A549 (cell line): ENCODE data around the gene PAM. TPM values are rescaled to one million over a fixed set of nuclear protein-coding genes. Genes with fewer than 3 reads are reported as not detected.

Experiments
- ATAC-seq, 2 experiments: fragments of 200-7000 bp in 1 of 2; fragments of >200 bp in 1 of 2; cut with Nextera tagmentation in 1 of 2; cut with Tn5 transposase in 1 of 2; 3 replicates each; pipeline versions ENCODE4 v1.8.0 to v1.9.1; 2018 to 2020; ENCODE audit warnings: mild to moderate bottlenecking in 1 of 2, moderate library complexity in 1 of 2
- CTCF ChIA-PET: fragments of 300-600 bp; sonication (Branson Sonifier 250); formaldehyde crosslinking; extraction: SDS; loops from one replicate; lab custom pipeline; 2021; ENCODE audit warnings: antibody characterized with exemption, inconsistent platforms; lab: Yijun Ruan, JAX
- POLR2A ChIA-PET: fragments of 350-600 bp; formaldehyde crosslinking; extraction: SDS; loops from one replicate; lab custom pipeline; 2021; ENCODE audit warnings: antibody characterized with exemption, inconsistent platforms; lab: Yijun Ruan, JAX
- DNase-seq, 2 experiments: peaks; one replicate each; pipeline versions ENCODE4 v3.0.0 to v3.0.0-alpha.2; 2011 to 2016; ENCODE audit warnings: low read depth in 1 of 2, low spot score in 1 of 2
- FAIRE-seq: peaks from 2 replicates; lab custom pipeline; 2011; peaks lifted over from hg19 to GRCh38; lab: Jason Lieb, UNC
- H3K27ac ChIP-seq, 2 experiments: fragments of >200 bp; sonication (Bioruptor Twin); formaldehyde crosslinking; 3 replicates each; pipeline ENCODE4 v1.5.1; 2016 to 2017
- H3K4me1 ChIP-seq: fragments of >200 bp; sonication (Bioruptor Twin); formaldehyde crosslinking; 3 replicates; pipeline ENCODE4 v1.6.1; 2016
- H3K4me2 ChIP-seq: fragments of >200 bp; sonication (Bioruptor Twin); formaldehyde crosslinking; 3 replicates; pipeline ENCODE4 v1.6.1; 2016
- H3K4me3 ChIP-seq: fragments of >200 bp; sonication (Bioruptor Twin); formaldehyde crosslinking; 3 replicates; pipeline ENCODE4 v1.5.1; 2016
- H3K9me3 ChIP-seq: fragments of >200 bp; sonication (Bioruptor Twin); formaldehyde crosslinking; 3 replicates; pipeline ENCODE4 v1.6.1; 2016
- CBX2 ChIP-seq: fragments of 200-600 bp; sonication (generic); IDR thresholded peaks from 2 replicates; pipeline ENCODE4 v1.6.1; 2016; ENCODE audit warnings: low read depth, mild to moderate bottlenecking, borderline replicate concordance
- CTCF ChIP-seq: fragments of >200 bp; sonication (Bioruptor Twin); formaldehyde crosslinking; IDR thresholded peaks from 3 replicates; pipeline ENCODE4 v1.5.1; 2016
- EHF ChIP-seq: fragments of 250-450 bp; sonication (Bioruptor Pico); IDR thresholded peaks from 2 replicates; pipeline ENCODE4 v1.5.0; 2020; ENCODE audit warnings: mild to moderate bottlenecking
- EP300 ChIP-seq, 2 experiments: fragments of >200 bp; sonication (Bioruptor Twin); formaldehyde crosslinking; IDR thresholded peaks; 2 replicates in 1 of 2; 3 replicates in 1 of 2; pipeline ENCODE4 v1.6.1; 2016 to 2017
- FOSL2 ChIP-seq, 2 experiments: fragments of 450-650 bp in 1 of 2; fragments of >200 bp in 1 of 2; sonication (Bioruptor Twin) in 1 of 2; formaldehyde crosslinking; IDR thresholded peaks; 2 replicates each; pipeline versions ENCODE4 v1.5.0 to v1.6.1; 2016 to 2020; ENCODE audit warnings: mild to moderate bottlenecking in 1 of 2, moderate library complexity in 1 of 2
- HDAC2 ChIP-seq: fragments of 200-600 bp; sonication (generic); IDR thresholded peaks from 2 replicates; pipeline ENCODE4 v1.6.1; 2016
- HMGXB4 ChIP-seq: fragments of 250-450 bp; sonication (Bioruptor Pico); IDR thresholded peaks from 2 replicates; pipeline ENCODE4 v1.5.0; 2021; ENCODE audit warnings: mild to moderate bottlenecking, moderate library complexity, borderline replicate concordance
- HOXA7 ChIP-seq: fragments of 250-450 bp; sonication (Bioruptor Pico); IDR thresholded peaks from 2 replicates; pipeline ENCODE4 v1.5.0; 2020; ENCODE audit warnings: mild to moderate bottlenecking, moderate library complexity
- JUNB ChIP-seq: fragments of >200 bp; sonication (Bioruptor Twin); formaldehyde crosslinking; IDR thresholded peaks from 2 replicates; pipeline ENCODE4 v1.6.1; 2016
- NR3C1 ChIP-seq: fragments of >200 bp; sonication (Bioruptor Twin); formaldehyde crosslinking; IDR thresholded peaks from 3 replicates; pipeline ENCODE4 v1.6.1; 2017
- PHF8 ChIP-seq: fragments of 200-600 bp; sonication (generic); IDR thresholded peaks from 2 replicates; pipeline ENCODE4 v1.6.1; 2016; ENCODE audit warnings: low read depth, mild to moderate bottlenecking, antibody characterized with exemption, moderate library complexity, borderline replicate concordance
- POLR2AphosphoS2 ChIP-seq: conservative IDR thresholded peaks from 2 replicates; pipeline ENCODE4 v1.6.1; 2012; ENCODE audit warnings: low read length, improper control_type of control experiment, inconsistent platforms
- RCOR1 ChIP-seq: fragments of 150-350 bp; IDR thresholded peaks from 2 replicates; pipeline ENCODE4 v1.6.1; 2014; ENCODE audit warnings: antibody characterized with exemption, low read length, low read depth
- RNF2 ChIP-seq: fragments of 200-600 bp; sonication (generic); IDR thresholded peaks from 2 replicates; pipeline ENCODE4 v1.6.1; 2016; ENCODE audit warnings: low read depth, mild to moderate bottlenecking, antibody characterized with exemption, moderate library complexity, borderline replicate concordance
- ZFP36 ChIP-seq: fragments of 450-650 bp; IDR thresholded peaks from 2 replicates; pipeline ENCODE4 v1.6.1; 2014; ENCODE audit warnings: borderline replicate concordance; ENCODE audit not compliant: partially characterized antibody
- ZNF302 ChIP-seq: fragments of 250-450 bp; sonication (Bioruptor Pico); IDR thresholded peaks from 2 replicates; pipeline ENCODE4 v1.9.0; 2021; ENCODE audit warnings: inconsistent platforms, mild to moderate bottlenecking, moderate library complexity
- ZSCAN20 ChIP-seq: fragments of 250-450 bp; sonication (Bioruptor Pico); IDR thresholded peaks from 2 replicates; pipeline ENCODE4 v1.8.0; 2022; ENCODE audit warnings: mild to moderate bottlenecking, moderate library complexity
- WGBS: methylation state at CpG from one replicate; pipeline ENCODE4 v1.1.6; 2017; ENCODE audit errors: missing lambda C conversion rate; 5-methylcytosine and 5-hydroxymethylcytosine counted together
- polyA plus RNA-seq, 4 experiments: library from polyadenylated mRNA; depleted of rRNA in 3 of 4; stranded (reverse); fragments of >200 nt; fragmentation: RNase III in 1 of 4; extraction: RNeasy Plus Mini Kit Qiagen cat#74134 plus additional on column Dnase treatment in 1 of 4; gene quantifications; 2 replicates in 3 of 4; 3 replicates in 1 of 4; pipeline ENCODE4 v1.2.3, GENCODE V29; 2011 to 2017
- TF ChIP-seq, protein P1 (sequence below): fragments of 200-600 bp; sonication (generic); IDR thresholded peaks from 2 replicates; pipeline ENCODE4 v1.6.1; 2016; ENCODE audit warnings: antibody characterized with exemption, mild to moderate bottlenecking, moderate library complexity
- TF ChIP-seq, protein P2 (sequence below): fragments of >200 bp; sonication (Bioruptor Twin); formaldehyde crosslinking; IDR thresholded peaks from 2 replicates; pipeline ENCODE4 v1.6.1; 2016
- TF ChIP-seq, protein P3 (sequence below): fragments of >200 bp; sonication (Bioruptor Twin); formaldehyde crosslinking; IDR thresholded peaks from 3 replicates; pipeline ENCODE4 v1.6.1; 2016
- TF ChIP-seq, protein P4 (sequence below): IDR thresholded peaks from 2 replicates; pipeline ENCODE4 v1.6.1; 2012

PAM gene
- polyA plus RNA-seq, 2 of the 4 experiments (the other 2 are of a cell fraction), result 21.5 to 25.1 TPM

DNA sequence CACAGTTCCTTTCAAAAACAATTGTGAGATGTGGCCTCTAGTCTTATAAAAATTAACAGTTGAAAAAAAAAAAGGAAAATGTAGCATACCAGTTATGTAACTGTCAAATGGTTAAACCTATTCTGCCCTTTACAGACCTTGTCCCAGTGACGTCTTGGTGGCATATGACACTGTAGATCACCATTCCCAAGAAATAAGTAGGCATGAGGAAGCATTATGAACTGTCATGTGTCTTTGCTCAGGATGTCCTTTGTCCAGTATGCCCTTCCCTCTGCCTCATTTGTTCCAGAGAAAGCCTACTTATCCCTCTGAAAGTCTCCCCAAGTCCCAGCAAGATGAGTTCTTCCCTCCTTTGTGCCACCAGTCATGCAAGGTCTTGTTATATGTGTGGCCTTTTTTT, 63.2 kb downstream of the PAM start (continued):
- TF ChIP-seq, protein P1, sequence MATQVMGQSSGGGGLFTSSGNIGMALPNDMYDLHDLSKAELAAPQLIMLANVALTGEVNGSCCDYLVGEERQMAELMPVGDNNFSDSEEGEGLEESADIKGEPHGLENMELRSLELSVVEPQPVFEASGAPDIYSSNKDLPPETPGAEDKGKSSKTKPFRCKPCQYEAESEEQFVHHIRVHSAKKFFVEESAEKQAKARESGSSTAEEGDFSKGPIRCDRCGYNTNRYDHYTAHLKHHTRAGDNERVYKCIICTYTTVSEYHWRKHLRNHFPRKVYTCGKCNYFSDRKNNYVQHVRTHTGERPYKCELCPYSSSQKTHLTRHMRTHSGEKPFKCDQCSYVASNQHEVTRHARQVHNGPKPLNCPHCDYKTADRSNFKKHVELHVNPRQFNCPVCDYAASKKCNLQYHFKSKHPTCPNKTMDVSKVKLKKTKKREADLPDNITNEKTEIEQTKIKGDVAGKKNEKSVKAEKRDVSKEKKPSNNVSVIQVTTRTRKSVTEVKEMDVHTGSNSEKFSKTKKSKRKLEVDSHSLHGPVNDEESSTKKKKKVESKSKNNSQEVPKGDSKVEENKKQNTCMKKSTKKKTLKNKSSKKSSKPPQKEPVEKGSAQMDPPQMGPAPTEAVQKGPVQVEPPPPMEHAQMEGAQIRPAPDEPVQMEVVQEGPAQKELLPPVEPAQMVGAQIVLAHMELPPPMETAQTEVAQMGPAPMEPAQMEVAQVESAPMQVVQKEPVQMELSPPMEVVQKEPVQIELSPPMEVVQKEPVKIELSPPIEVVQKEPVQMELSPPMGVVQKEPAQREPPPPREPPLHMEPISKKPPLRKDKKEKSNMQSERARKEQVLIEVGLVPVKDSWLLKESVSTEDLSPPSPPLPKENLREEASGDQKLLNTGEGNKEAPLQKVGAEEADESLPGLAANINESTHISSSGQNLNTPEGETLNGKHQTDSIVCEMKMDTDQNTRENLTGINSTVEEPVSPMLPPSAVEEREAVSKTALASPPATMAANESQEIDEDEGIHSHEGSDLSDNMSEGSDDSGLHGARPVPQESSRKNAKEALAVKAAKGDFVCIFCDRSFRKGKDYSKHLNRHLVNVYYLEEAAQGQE, result no peak
- no peak for TF ChIP-seq EP300 (IDR thresholded peaks at IDR 0.05)
- TF ChIP-seq, protein P2, sequence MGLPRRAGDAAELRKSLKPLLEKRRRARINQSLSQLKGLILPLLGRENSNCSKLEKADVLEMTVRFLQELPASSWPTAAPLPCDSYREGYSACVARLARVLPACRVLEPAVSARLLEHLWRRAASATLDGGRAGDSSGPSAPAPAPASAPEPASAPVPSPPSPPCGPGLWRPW, result no peak
- no peak for TF ChIP-seq RNF2
- TF ChIP-seq EHF (CRISPR knock-in tag), result no peak
- no peak for TF ChIP-seq CTCF

- FAIRE-seq, result no peak
- ATAC-seq, result no peak
- 26% methylated on average over 5 of the region's 5 CpGs for WGBS
- H3K4me3 ChIP-seq, result no peak overlapping the region
- H3K4me2 ChIP-seq, result no peak overlapping the region
- ChIA-PET POLR2A (no interaction called here), CTCF (no interaction called here)
- H3K27ac ChIP-seq, result no peak overlapping the region
- H3K9me3 ChIP-seq, result no peaks in the 10 kb centered on the region
- TF ChIP-seq FOSL2 (IDR thresholded peaks at IDR 0.05) (no peak), FOSL2 (CRISPR knock-in tag; IDR thresholded peaks at IDR 0.05) (no peak), CBX2 (no peak), POLR2AphosphoS2 (no peak), NR3C1 (no peak), RCOR1 (no peak), EP300 (IDR thresholded peaks at IDR 0.05) (no peak), HDAC2 (no peak), CTCF (no peak), ZNF302 (no peak), HMGXB4 (CRISPR knock-in tag) (no peak), ZFP36 (no peak), ZSCAN20 (CRISPR knock-in tag) (no peak), JUNB (no peak), PHF8 (no peak), HOXA7 (CRISPR knock-in tag) (no peak)
- TF ChIP-seq, protein P3, sequence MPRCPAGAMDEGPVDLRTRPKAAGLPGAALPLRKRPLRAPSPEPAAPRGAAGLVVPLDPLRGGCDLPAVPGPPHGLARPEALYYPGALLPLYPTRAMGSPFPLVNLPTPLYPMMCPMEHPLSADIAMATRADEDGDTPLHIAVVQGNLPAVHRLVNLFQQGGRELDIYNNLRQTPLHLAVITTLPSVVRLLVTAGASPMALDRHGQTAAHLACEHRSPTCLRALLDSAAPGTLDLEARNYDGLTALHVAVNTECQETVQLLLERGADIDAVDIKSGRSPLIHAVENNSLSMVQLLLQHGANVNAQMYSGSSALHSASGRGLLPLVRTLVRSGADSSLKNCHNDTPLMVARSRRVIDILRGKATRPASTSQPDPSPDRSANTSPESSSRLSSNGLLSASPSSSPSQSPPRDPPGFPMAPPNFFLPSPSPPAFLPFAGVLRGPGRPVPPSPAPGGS, result no peak
- TF ChIP-seq, protein P4, sequence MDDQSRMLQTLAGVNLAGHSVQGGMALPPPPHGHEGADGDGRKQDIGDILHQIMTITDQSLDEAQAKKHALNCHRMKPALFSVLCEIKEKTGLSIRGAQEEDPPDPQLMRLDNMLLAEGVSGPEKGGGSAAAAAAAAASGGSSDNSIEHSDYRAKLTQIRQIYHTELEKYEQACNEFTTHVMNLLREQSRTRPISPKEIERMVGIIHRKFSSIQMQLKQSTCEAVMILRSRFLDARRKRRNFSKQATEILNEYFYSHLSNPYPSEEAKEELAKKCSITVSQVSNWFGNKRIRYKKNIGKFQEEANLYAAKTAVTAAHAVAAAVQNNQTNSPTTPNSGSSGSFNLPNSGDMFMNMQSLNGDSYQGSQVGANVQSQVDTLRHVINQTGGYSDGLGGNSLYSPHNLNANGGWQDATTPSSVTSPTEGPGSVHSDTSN, result no peak
- H3K4me1 ChIP-seq, result no peaks in the 10 kb centered on the region
- DNase-seq, result no peak
Observed at GRCh38 chr5:102818934-102819333, 63.8 kb downstream of the PAM start.
